Fibroblast of pulmonary artery (primary cell): Measurements from ENCODE around the gene PTPN4.

Experiments
- DNase-seq: peaks from one replicate; pipeline ENCODE4 v3.0.0-alpha.2; 2010; ENCODE audit warnings: low read depth
- H3K4me3 ChIP-seq: replicated peaks from 2 replicates; pipeline ENCODE4 v1.5.1; 2011; ENCODE audit warnings: low read depth, mild to moderate bottlenecking, control low read depth, low read length, moderate library complexity
- TF ChIP-seq, protein P1 (sequence below): IDR thresholded peaks from 2 replicates; pipeline ENCODE4 v1.5.1; 2011; ENCODE audit warnings: mild to moderate bottlenecking, control low read depth, low read length, inconsistent platforms; ENCODE audit errors: missing control alignments

PTPN4 gene

DNA sequence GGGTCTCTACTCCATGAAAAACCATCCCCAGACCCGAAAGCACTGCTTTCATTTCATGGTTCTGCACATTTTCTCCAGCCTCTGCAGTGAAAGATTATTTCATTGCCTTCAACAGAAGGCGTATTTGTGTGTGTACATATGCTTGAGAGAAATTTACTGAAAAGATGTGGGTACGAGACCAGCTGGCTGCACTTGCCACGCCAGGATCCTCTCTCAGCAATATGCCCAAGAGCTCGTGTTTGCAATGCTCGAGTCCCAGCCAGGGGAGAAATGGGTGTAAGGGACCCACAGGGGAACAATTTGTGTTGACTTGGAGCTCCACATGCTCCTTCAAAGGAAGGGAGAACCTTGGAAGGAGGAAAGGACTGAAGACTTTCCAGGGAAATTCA is 43.4 kb upstream of the PTPN4 start:
- H3K4me3 ChIP-seq: no peak overlapping the region
- TF ChIP-seq, protein P1, sequence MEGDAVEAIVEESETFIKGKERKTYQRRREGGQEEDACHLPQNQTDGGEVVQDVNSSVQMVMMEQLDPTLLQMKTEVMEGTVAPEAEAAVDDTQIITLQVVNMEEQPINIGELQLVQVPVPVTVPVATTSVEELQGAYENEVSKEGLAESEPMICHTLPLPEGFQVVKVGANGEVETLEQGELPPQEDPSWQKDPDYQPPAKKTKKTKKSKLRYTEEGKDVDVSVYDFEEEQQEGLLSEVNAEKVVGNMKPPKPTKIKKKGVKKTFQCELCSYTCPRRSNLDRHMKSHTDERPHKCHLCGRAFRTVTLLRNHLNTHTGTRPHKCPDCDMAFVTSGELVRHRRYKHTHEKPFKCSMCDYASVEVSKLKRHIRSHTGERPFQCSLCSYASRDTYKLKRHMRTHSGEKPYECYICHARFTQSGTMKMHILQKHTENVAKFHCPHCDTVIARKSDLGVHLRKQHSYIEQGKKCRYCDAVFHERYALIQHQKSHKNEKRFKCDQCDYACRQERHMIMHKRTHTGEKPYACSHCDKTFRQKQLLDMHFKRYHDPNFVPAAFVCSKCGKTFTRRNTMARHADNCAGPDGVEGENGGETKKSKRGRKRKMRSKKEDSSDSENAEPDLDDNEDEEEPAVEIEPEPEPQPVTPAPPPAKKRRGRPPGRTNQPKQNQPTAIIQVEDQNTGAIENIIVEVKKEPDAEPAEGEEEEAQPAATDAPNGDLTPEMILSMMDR: no peak
- no peak for DNase-seq

DNA sequence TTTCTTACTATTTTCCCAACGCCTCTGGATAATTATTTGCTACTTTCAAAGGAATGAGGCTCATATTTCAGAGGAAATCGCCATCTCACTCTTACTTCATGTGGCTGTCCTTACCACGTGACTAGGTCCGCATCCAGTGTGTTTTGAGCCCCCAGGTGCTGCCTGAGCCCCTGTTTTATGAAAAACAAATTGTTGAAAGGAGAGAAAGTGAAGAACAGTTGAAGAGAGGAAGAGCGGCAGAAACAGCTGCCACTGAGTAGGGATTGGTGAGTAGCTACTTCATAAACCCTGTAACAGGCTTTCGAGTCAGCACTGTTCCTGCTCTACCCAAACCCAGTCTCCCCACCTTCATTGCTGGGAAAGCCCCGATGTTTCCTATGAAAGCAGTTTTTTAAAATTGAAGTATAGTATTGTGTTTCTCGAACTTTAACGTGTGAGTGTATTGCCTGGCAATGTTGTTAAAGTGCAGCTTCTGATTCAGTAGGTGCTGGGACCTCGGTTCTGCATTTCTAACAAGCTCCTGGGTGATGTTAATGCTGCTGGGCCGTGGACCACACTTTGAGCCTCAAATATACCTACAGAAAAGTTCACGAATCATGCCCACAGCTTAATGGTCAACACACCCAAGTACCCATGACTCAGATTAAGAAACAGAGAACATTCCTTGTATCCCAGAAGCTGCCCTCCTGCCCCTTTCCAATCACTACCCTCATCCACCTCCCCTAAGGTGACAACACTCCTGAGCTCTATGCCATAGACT is 41.0 kb upstream of the PTPN4 start:
- no peak for DNase-seq
- TF ChIP-seq, protein P1: no peak
- H3K4me3 ChIP-seq: no peak overlapping the region

DNA sequence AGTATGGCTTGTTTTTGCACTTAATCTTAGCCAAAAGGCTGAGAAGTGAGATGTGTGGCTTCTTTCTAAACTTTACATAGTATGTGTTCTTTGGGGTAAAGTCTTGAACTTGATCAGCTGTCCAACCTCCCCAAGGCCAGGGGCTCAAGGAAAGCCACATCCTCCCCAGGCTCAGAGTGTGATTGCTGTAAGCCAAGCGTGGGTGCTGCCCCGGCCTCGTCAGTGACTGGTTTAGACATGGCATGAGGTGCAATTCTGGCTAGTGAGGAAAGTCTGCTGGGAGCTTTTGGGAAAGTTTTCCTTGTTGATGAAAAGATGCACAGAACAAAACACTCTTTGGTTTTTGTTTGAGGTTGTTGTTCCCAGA is 40.5 kb upstream of the PTPN4 start:
- TF ChIP-seq, protein P1: no peak
- H3K4me3 ChIP-seq: no peak overlapping the region
- DNase-seq: no peak

DNA sequence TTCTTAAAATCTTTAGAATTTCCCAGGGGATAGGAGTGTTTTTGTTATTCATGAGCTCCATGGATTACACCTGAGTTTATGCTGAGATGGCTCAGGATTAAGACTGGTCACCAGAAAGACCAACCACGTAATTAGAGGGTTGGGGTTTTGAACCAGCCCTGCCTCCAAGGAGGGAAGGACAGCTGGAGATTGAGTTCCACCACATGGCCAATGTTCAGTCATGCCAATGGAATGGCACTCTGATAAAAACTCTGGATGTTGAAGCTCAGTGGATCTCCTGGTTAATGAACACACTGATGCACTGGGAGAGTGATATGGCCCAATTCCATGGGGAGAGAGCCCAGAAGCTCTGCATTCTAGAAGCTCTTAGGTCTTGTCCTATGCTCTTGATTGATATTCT is 38.7 kb upstream of the PTPN4 start:
- no peak for DNase-seq
- H3K4me3 ChIP-seq: no peak overlapping the region
- TF ChIP-seq, protein P1: no peak

DNA sequence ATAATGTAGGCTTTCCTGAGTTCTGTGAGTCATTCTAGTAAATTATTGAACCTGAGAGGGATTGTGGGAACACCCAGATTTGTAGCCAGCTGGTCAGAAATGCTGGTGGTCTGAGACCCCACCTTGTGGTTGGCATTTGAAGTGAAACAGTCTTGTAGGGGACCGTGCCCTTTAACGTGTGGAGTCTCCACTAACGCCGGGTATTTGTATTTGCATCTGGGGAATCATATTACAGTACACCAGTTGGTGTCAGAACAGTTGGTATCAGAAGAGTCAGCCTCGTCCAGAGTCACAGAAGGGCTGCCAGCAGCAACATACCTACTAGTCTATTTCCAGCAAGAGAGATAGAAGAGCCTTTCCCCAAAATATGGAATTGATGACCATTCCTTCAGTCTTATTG is 38.3 kb upstream of the PTPN4 start:
- DNase-seq: no peak
- H3K4me3 ChIP-seq: no peak overlapping the region
- TF ChIP-seq, protein P1: no peak

DNA sequence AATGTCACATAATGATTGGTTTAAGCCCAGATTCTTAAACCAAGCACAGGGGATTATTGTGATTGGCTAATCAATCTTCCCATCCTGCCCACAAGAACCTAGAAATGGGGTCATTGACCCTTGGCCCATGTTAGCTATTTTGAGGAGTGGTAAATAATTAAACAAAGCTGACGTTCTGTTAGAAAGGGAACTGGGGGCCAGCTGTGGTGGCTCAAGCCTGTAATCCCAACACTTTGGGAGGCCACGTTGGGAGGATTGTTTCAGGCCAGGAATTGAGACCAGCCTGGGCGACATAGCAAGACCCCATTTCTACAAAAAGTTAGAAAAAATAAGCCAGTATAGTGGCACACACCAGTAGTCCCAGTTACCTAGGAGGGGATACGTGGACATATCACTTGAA is 37.8 kb upstream of the PTPN4 start:
- TF ChIP-seq, protein P1: no peak
- DNase-seq: no peak
- no peak overlapping the region for H3K4me3 ChIP-seq

DNA sequence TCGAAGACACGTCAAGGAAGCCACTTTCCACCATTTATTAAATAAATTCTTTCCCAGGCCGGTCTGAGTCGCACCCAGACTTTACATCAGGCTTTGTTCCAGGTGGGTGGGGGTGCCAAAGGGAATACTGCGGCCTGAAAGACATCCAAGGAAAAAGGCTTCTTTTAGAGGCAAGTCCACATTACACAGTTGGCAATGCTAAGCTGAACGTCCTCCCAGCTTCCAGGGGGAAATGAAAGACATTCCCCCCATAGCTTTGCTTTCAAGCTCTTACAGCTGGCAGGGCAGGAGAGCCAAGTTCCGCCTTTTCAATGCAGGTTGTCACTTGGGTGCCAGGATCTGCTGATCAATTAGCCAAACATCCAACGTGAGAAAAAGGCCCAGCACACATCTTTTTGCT is 36.5 kb upstream of the PTPN4 start:
- TF ChIP-seq, protein P1: no peak
- no peak overlapping the region for H3K4me3 ChIP-seq
- no peak for DNase-seq
